Stimulated activated CD4-positive, alpha-beta T cell treated with anti-CD3 and anti-CD28 coated beads, Interleukin-4, amount 100 ng/mL, for 1 hour (primary cell): ENCODE measurements around the gene VIL1.

Source experiments
- DNase-seq: peaks from one replicate; pipeline ENCODE4 v3.0.0-alpha.2; 2020

The VIL1 gene

GRCh38 chr2:218446547-218446946 lies 27.6 kb downstream of the VIL1 start:
- DNase-seq: no peak

- DNase-seq: no peak
Observed at GRCh38 chr2:218447072-218447471, 28.1 kb downstream of the VIL1 start.

DNA sequence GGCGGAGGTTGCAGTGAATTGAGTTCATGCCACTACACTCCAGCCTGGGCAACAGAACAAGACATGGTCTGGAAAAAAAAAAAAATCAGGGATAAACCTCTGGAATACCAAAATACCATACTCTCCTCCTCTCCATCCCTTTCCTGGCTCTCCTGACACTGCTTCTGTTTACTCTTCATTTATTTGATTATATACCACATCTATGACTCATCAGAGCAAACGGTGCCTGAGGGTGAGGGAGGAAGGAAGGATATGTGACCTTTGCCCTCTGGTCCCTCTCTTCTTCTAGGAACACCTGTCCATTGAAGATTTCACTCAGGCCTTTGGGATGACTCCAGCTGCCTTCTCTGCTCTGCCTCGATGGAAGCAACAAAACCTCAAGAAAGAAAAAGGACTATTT lies 30.0 kb downstream of the VIL1 start:
- DNase-seq: no peak

- DNase-seq: no peak
Observed at GRCh38 chr2:218452079-218452478, 33.2 kb downstream of the VIL1 start.

GRCh38 chr2:218456849-218457248 lies 37.9 kb downstream of the VIL1 start:
- no peak for DNase-seq

DNA sequence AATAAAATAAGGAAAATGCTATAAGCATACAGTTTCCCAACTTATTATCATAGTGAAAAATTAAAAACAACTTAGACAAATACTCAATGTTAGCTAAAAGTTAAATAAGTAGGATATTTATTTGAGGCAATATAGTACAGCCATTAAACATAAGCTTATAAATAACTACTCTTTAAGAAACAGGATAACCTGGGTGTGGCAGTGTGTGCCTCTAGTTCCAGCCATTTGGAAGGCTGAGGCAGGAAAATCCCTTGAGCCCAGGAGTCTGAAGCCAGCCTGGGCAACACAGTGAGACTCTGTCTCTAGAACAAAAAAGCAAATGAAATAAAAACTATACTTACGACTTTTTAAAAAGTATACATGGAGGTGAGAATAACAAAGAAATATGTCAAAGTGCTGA lies 39.7 kb downstream of the VIL1 start:
- no peak for DNase-seq

- no peak for DNase-seq
Observed at GRCh38 chr2:218465987-218466633, 47.2 kb downstream of the VIL1 start.

DNA sequence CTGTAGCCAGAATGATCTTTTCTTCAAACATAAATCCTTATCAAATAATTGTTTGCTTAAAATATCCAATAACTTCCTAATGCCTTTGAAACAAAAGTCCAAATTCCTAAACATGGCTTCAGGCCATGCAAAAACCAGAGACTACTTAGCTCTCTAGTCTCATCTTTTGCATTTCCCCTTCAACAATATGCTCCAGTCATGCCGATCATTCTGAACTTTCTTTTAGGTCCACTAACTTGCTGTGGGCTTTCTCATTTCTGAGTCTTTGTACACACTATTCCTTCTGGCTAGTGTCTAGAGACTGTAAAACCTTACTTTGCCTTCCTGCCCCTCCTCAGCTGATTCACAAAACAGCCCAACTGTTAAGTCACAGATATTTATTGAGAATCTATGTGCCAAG lies 51.5 kb downstream of the VIL1 start:
- DNase-seq: no peak

GRCh38 chr2:218471036-218471435 lies 52.1 kb downstream of the VIL1 start:
- DNase-seq: no peak

- DNase-seq: no peak
Observed at GRCh38 chr2:218471982-218472381, 53.1 kb downstream of the VIL1 start.

DNA sequence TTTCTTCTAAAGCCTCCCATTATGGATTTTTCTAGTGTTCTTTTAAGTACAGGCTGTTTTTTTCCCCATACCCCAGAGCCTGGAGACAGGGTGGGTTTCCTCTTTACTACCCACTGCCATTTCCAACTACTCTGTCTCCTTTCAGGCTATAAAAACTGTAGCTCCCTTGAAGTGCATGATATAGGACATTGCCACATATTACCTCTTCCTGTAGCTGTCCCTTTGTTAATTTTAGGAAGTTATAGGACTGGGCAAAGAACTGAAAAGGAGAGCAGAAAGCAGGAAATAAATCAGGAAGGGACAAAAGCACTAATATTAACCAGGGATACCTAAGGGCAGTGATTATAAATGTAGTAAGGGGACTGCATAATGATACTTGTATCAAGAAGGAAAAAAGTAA lies 54.1 kb downstream of the VIL1 start:
- no peak for DNase-seq

GRCh38 chr2:218474527-218474926 lies 55.6 kb downstream of the VIL1 start:
- DNase-seq: no peak

- no peak for DNase-seq
Observed at GRCh38 chr2:218476676-218477075, 57.8 kb downstream of the VIL1 start.

- no peak for DNase-seq
Observed at GRCh38 chr2:218477247-218477646, 58.3 kb downstream of the VIL1 start.

DNA sequence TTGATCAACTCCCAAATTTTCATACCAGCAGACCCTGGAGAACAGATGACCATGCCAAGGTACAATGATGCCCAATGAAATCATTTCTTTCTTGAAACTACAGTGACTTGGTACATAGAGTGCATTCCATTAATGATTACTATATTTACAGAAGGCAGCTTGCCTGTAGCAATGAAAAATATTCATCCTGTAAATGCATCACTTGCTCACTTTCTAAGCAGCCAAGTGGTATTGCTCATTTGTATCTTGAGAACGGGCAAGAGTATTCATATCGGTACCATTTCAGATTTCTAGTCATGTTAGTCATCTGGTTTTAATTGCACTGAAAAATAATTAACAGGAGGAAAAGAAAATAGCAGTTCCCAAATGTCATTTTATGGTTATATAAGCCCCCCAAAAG lies 59.6 kb downstream of the VIL1 start:
- no peak for DNase-seq

DNA sequence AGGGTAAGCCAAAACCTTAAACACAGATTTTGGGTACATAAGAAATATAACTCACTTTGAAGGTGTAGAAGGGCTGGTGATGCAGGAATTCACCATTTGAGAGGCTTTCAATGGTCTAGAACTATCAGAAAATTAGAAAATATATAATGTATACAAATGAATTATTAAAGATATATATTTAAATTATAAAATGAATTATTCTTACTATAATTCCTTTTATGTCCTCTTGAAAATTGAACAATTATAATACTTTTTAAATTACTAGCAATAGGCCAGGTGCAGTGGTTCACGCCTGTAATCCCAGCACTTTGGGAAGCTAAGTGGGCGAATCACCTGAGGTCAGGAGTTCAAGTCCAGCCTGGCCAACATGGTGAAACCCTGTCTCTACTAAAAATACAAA lies 60.7 kb downstream of the VIL1 start:
- no peak for DNase-seq

GRCh38 chr2:218482651-218483050 lies 63.7 kb downstream of the VIL1 start:
- no peak for DNase-seq

DNA sequence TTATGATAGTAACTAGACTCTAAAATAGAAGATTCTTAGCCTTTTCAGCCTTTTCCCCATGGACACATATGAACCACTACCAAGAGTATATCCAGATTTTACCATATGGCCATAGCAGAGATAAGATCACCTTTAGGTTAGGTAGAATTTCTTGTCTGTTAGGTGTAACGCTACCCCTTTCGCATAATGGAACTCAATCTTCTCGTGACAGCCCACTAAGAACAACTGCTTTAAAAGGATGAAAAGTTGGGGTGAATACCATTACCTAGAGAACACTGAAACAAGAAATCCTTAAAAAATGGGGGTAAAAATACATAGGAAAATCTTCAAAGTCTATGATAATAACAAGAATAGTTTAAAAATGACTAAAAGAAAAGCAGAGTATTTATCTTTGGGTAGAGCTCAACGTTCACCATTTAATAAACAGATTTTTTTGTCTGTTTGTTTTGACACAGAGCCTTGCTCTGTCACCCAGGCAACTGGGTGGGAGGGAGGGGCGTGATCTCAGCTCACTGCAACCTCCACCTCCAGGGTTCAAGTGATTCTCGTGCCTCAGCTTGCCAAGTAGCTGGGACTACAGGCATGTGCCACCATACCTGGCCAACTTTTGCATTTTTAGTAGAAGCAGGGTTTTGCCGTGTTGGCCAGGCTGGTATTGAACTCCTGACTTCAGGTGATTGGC lies 67.2 kb downstream of the VIL1 start:
- DNase-seq: no peak

- DNase-seq: no peak
Observed at GRCh38 chr2:218500501-218501060, 81.7 kb downstream of the VIL1 start.

DNA sequence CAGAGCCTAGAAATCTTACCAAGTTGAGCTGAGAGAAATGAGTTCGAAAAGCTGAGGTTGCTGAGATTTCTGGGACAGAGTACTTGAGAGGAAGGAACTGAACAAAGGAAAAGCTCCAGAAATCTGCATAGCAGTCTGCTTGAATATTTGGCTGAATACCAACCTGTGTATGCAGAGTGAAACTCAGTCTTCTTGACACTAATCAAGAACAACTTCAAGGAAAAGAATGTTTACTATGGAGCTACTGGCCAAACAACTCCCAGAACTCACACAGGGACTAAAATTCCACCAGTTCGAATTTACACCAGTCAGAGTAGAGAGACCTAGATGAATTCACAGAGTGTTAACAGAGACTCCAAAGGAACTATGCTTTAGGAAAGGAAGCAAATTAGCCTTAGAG lies 82.7 kb downstream of the VIL1 start:
- DNase-seq: no peak
